Memory B cell (primary cell): ENCODE results near the gene AKAP10.
"Not testable (repeated sequence)": the region's sequence is repeated elsewhere in the genome, so short reads cannot be mapped to it uniquely, and the experiment has no call there.

ENCODE experiments used
- ATAC-seq: fragments of 150-1000 bp; cut with Tn5 transposase; 2 replicates; pipeline ENCODE4 v1.10.0; 2021; ENCODE audit warnings: low read depth, mild to moderate bottlenecking, moderate library complexity
- DNase-seq, 2 donors: peaks; one replicate each; pipeline ENCODE4 v3.0.0; 2022; ENCODE audit warnings: low spot score in 2 of 2
- H3K27ac Mint-ChIP-seq: one replicate; pipeline ENCODE4 v1.8.0; 2022; ENCODE audit warnings: mild to moderate bottlenecking, moderate library complexity, mixed read lengths
- H3K27me3 Mint-ChIP-seq: one replicate; pipeline ENCODE4 v1.8.0; 2022; ENCODE audit warnings: mixed read lengths
- H3K36me3 Mint-ChIP-seq: one replicate; pipeline ENCODE4 v1.8.0; 2022; ENCODE audit warnings: mild to moderate bottlenecking, mixed read lengths
- H3K4me1 Mint-ChIP-seq: one replicate; pipeline ENCODE4 v1.8.0; 2022; ENCODE audit warnings: mixed read lengths
- H3K4me3 Mint-ChIP-seq: one replicate; pipeline ENCODE4 v1.8.0; 2022; ENCODE audit warnings: mild to moderate bottlenecking, moderate library complexity, mixed read lengths
- H3K9me3 Mint-ChIP-seq: one replicate; pipeline ENCODE4 v1.8.0; 2022; ENCODE audit warnings: mixed read lengths

Gene AKAP10

GRCh38 chr17:19977293-19978208 is at the start of gene AKAP10:
TSS of gene AKAP10 (minus strand) at chr17:19977828. CDS start at chr17:19977679, 149 bp downstream.
- H3K36me3 Mint-ChIP-seq, result peaks cover 11% of the 10 kb centered on the region
- peak; percentile 85 for ATAC-seq
- peak within 1 kb of the TSS; percentile 90 for H3K27ac Mint-ChIP-seq
- no peaks in the 10 kb centered on the region for H3K27me3 Mint-ChIP-seq
- no peaks in the 10 kb centered on the region for H3K9me3 Mint-ChIP-seq
- H3K4me3 Mint-ChIP-seq, result peak within 1 kb of the TSS; percentile 91
- DNase-seq, result peak; percentile 93 to 97
- H3K4me1 Mint-ChIP-seq, result peaks cover 23% of the 10 kb centered on the region

- no peak for ATAC-seq
- Mint-ChIP-seq H3K27me3 (peaks cover 3% of the 10 kb centered on the region), H3K4me1 (no peaks in the 10 kb centered on the region), H3K9me3 (no peaks in the 10 kb centered on the region), H3K4me3 (no peak overlapping the region), H3K27ac (no peak overlapping the region), H3K36me3 (no peaks in the 10 kb centered on the region)
- no peak for DNase-seq
Observed at GRCh38 chr17:20026960-20027359, 49.3 kb upstream of the AKAP10 start.

GRCh38 chr17:20022701-20023100 is 45.1 kb upstream of the AKAP10 start:
- H3K36me3 Mint-ChIP-seq, result no peaks in the 10 kb centered on the region
- H3K4me3 Mint-ChIP-seq, result no peak overlapping the region
- H3K9me3 Mint-ChIP-seq, result no peaks in the 10 kb centered on the region
- DNase-seq (no peak), ATAC-seq (no peak)
- no peak overlapping the region for H3K27ac Mint-ChIP-seq
- H3K27me3 Mint-ChIP-seq, result peaks cover 6% of the 10 kb centered on the region
- H3K4me1 Mint-ChIP-seq, result no peaks in the 10 kb centered on the region

- not testable (repeated sequence) for H3K36me3 Mint-ChIP-seq, H3K4me3 Mint-ChIP-seq, H3K9me3 Mint-ChIP-seq, H3K27ac Mint-ChIP-seq, H3K27me3 Mint-ChIP-seq, DNase-seq, ATAC-seq, H3K4me1 Mint-ChIP-seq
Observed at GRCh38 chr17:20016475-20016992, 38.9 kb upstream of the AKAP10 start.

- Mint-ChIP-seq H3K4me3 (no peak overlapping the region), H3K27me3 (peaks cover 10% of the 10 kb centered on the region), H3K9me3 (no peaks in the 10 kb centered on the region), H3K4me1 (peaks cover 6% of the 10 kb centered on the region), H3K36me3 (no peaks in the 10 kb centered on the region), H3K27ac (no peak overlapping the region)
- DNase-seq (no peak), ATAC-seq (no peak)
Observed at GRCh38 chr17:20012017-20012536, 34.4 kb upstream of the AKAP10 start.

GRCh38 chr17:20010936-20011335 is 33.3 kb upstream of the AKAP10 start:
- Mint-ChIP-seq H3K36me3 (no peaks in the 10 kb centered on the region), H3K27me3 (peaks cover 12% of the 10 kb centered on the region), H3K4me1 (peaks cover 6% of the 10 kb centered on the region)

GRCh38 chr17:20010099-20010863 is 32.7 kb upstream of the AKAP10 start:
- Mint-ChIP-seq H3K27me3 (peaks cover 12% of the 10 kb centered on the region), H3K4me1 (peaks cover 6% of the 10 kb centered on the region), H3K9me3 (no peaks in the 10 kb centered on the region), H3K36me3 (no peaks in the 10 kb centered on the region), H3K4me3 (peak overlapping the region; percentile 79), H3K27ac (no peak overlapping the region)
- DNase-seq (no peak), ATAC-seq (no peak)

More at GRCh38 chr17:20010936-20011335, 33.3 kb upstream of the AKAP10 start:
- Mint-ChIP-seq H3K4me3 (peak overlapping the region; percentile 30), H3K27ac (no peak overlapping the region), H3K9me3 (no peaks in the 10 kb centered on the region)
- DNase-seq (no peak), ATAC-seq (no peak)

GRCh38 chr17:20009302-20010098 is 31.9 kb upstream of the AKAP10 start, which contains the start of gene SPECC1:
TSS of gene SPECC1 (plus strand) at chr17:20009359. CDS start at chr17:20096652, 87,293 bp downstream.
- H3K4me3 Mint-ChIP-seq, result peak within 1 kb of the TSS; percentile 96
- DNase-seq, result peak; percentile 94 to 98
- H3K27me3 Mint-ChIP-seq, result peaks cover 13% of the 10 kb centered on the region
- peak within 1 kb of the TSS; percentile 53 for H3K27ac Mint-ChIP-seq
- H3K4me1 Mint-ChIP-seq, result peaks cover 6% of the 10 kb centered on the region
- no peaks in the 10 kb centered on the region for H3K9me3 Mint-ChIP-seq
- ATAC-seq, result peak; percentile 96
- H3K36me3 Mint-ChIP-seq, result no peaks in the 10 kb centered on the region

GRCh38 chr17:20009052-20009301 is 31.3 kb upstream of the AKAP10 start:
- ATAC-seq (no peak), DNase-seq (no peak)
- Mint-ChIP-seq H3K36me3 (no peaks in the 10 kb centered on the region), H3K9me3 (no peaks in the 10 kb centered on the region), H3K27me3 (peaks cover 13% of the 10 kb centered on the region), H3K27ac (peak overlapping the region; percentile 53), H3K4me3 (peak overlapping the region; percentile 96), H3K4me1 (peaks cover 6% of the 10 kb centered on the region)

- DNase-seq, result peak; percentile 6 to 28
- H3K36me3 Mint-ChIP-seq, result no peaks in the 10 kb centered on the region
- peaks cover 6% of the 10 kb centered on the region for H3K4me1 Mint-ChIP-seq
- H3K27ac Mint-ChIP-seq, result peak overlapping the region; percentile 53
- H3K27me3 Mint-ChIP-seq, result peaks cover 11% of the 10 kb centered on the region
- ATAC-seq, result peak; percentile 11
- H3K4me3 Mint-ChIP-seq, result peak overlapping the region; percentile 96
- no peaks in the 10 kb centered on the region for H3K9me3 Mint-ChIP-seq
Observed at GRCh38 chr17:20008242-20009051, 30.8 kb upstream of the AKAP10 start.

GRCh38 chr17:19996502-19996901 is 18.9 kb upstream of the AKAP10 start:
- DNase-seq (no peak), ATAC-seq (no peak)
- H3K27ac Mint-ChIP-seq, result no peak overlapping the region
- peaks cover 24% of the 10 kb centered on the region for H3K27me3 Mint-ChIP-seq
- no peak overlapping the region for H3K4me3 Mint-ChIP-seq
- no peaks in the 10 kb centered on the region for H3K36me3 Mint-ChIP-seq
- H3K4me1 Mint-ChIP-seq, result peaks cover 3% of the 10 kb centered on the region
- no peaks in the 10 kb centered on the region for H3K9me3 Mint-ChIP-seq

GRCh38 chr17:19996086-19996485 is 18.5 kb upstream of the AKAP10 start:
- peaks cover 3% of the 10 kb centered on the region for H3K4me1 Mint-ChIP-seq

More at GRCh38 chr17:19996086-19996485, 18.5 kb upstream of the AKAP10 start:
- peaks cover 24% of the 10 kb centered on the region for H3K27me3 Mint-ChIP-seq
- no peak overlapping the region for H3K27ac Mint-ChIP-seq
- H3K36me3 Mint-ChIP-seq, result no peaks in the 10 kb centered on the region
- H3K9me3 Mint-ChIP-seq, result no peaks in the 10 kb centered on the region
- DNase-seq (no peak), ATAC-seq (no peak)
- no peak overlapping the region for H3K4me3 Mint-ChIP-seq
